CD4-positive, alpha-beta T cell treated with Interleukin-12 subunit alpha and Interleukin-12 subunit beta, for 1 hour (primary cell): ENCODE measurements around the gene ZSCAN32.

Source experiments
- DNase-seq: peaks from one replicate; pipeline ENCODE4 v3.0.0-alpha.2; 2020

ZSCAN32 gene

DNA sequence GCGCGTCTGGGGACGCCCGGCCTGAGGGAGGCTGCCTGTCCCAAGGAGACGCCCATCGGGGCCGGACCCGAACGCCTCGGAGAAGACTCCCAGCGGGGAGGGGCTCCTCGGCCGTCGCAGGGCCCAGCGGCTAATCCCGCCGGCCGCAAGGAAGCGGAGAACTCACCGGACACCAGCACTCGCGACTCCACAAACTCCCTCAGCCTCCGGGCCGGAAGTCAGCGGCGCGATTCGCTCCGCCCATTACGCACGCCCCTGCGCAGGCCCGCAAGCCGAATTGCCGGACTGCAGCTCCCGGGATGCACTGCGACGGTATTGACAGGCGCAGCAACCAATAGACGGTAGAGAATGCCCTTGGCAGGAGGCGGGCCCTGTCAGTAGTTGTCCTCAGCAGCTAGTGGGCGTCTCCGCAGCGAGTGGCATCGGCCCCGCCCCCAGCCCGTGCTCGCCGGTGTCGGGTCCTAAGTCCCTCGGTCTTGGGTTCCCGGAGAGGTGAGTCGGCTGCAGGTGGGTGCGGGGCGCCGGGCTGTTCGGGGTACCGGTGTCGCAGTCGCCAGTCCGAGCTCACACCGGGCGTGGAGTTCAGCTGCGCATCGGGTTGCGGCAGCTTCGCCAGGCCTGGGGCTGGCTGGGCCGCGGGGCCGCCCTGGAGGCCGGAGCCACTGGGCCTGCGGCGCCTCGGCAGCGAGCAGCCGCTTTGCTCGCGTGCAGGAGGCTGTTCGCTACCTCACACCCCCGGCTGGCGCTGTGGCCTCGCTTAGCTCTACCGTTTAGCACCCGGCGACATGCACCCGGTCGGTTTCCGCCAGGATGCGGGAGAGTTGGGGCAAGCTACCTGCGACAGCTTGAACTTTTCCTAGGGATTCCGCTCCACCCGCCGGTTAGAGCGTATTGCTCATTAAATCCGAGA lies at the start of gene ZSCAN32, which contains the start of gene ZNF174:
Gene ZSCAN32 (minus strand): TSS at position 226 of the 910 bp plus-strand sequence. CDS start 3,447 bp downstream, outside the sequence.
Gene ZNF174 (plus strand): TSS at position 437 of the 910 bp plus-strand sequence. CDS start 790 bp downstream, outside the sequence.
- peak; percentile 99 for DNase-seq

DNA sequence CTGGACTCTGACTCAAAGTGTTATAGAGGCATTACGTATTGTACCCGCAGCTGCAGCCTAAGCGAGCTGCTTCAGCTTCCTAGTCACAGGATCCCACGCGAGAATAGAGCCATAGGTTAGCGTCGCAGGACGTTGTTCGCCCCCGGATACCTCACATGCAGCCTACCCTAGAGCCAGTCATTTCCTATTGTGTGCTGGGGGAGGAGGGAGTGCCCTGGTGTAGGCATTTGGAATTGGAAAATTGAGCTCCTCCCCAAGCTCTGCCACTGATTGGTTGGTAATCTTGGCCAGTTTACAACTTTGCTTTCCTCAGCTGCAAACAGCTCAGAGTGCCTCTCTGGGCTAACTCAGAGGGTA lies 43.2 kb upstream of the ZSCAN32 start:
- DNase-seq: peak; percentile 28

GRCh38 chr16:3443108-3444031 lies 42.6 kb upstream of the ZSCAN32 start, which contains the start of the genes NAA60 and ZNF597:
Gene NAA60, plus strand, starts transcription at chr16:3443680. Its CDS starts 32,548 bp downstream, at chr16:3476228.
Gene ZNF597, minus strand, starts transcription at chr16:3443504. Its CDS starts 351 bp downstream, at chr16:3443153.
- DNase-seq: peak; percentile 89

DNA sequence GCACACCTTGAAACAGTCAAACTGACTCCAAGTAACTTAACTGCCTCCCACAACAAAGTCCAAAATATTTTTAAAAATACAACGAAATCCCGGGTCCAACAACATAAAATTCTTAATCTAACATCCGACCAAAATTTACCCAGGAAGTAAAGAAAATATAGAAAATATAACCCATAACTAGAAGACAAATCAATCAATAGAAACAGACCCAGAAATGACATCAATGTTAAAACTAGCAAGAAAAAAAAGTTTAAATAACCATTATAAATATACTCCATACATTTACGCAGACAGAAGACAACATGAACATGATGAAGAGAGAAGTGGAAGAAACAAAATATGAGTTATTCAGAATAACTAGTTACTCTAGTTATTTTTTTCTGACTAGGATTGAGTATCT lies 38.8 kb upstream of the ZSCAN32 start:
- no peak for DNase-seq

GRCh38 chr16:3434373-3434772 lies 33.6 kb upstream of the ZSCAN32 start:
- DNase-seq: no peak

DNA sequence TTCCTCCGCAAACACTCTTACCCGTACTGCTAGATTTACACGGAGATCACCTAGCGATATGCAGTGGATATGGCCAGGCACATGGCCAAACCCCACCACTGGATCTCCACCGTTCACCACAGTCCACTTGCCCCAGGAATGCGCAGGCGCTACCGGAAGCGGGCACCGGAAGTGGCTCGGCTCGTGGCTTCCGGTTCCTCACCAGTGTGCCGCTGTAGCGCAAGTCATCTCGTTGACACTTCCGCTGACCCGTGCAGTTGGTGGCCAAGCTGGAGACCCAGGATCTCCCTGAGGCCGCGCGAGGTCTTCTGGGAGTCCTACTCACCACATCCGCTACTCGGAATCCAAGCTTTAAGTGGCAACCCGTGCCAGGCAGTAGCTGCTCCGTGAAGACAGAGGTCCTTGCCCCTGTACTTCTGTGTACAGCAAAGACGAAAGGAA lies 31.0 kb upstream of the ZSCAN32 start:
- peak; percentile 51 for DNase-seq

- no peak for DNase-seq
Observed at GRCh38 chr16:3413730-3414379, 13.1 kb upstream of the ZSCAN32 start.

GRCh38 chr16:3408561-3409197 lies 7.9 kb upstream of the ZSCAN32 start:
- DNase-seq: no peak

DNA sequence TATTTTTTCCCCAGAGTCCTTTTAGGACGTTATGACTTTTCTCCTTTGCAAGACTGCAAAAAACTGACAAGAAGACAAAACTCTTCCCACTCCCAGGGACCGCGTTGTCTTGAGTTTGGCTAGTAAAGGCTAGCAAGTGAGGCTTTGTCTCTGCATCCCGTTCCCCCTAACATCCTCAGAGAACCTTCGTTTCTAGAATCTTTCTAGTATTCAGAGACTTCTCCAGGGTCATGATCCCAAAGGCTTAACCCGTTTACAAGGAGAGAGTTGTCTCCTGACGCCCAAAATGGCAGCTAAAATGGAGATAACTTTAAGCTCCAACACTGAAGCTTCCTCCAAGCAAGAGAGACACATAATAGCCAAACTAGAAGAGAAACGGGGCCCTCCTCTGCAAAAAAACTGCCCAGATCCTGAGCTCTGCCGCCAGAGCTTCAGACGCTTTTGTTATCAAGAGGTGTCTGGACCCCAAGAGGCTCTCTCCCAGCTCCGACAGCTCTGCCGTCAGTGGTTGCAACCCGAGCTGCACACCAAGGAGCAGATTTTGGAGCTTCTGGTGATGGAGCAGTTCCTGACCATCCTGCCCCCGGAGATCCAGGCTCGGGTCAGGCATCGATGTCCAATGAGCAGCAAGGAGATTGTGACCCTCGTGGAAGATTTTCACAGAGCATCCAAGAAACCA lies 1.1 kb upstream of the ZSCAN32 start:
- no peak for DNase-seq

GRCh38 chr16:3400446-3400778 lies 392 bp downstream of the ZSCAN32 start:
- DNase-seq: no peak

- no peak for DNase-seq
Observed at GRCh38 chr16:3389663-3390338, 11.0 kb downstream of the ZSCAN32 start.

GRCh38 chr16:3388325-3388724 lies 12.5 kb downstream of the ZSCAN32 start:
- no peak for DNase-seq

GRCh38 chr16:3383045-3383448 lies 17.8 kb downstream of the ZSCAN32 start:
- no peak for DNase-seq

- no peak for DNase-seq
Observed at GRCh38 chr16:3377917-3378316, 22.9 kb downstream of the ZSCAN32 start.

DNA sequence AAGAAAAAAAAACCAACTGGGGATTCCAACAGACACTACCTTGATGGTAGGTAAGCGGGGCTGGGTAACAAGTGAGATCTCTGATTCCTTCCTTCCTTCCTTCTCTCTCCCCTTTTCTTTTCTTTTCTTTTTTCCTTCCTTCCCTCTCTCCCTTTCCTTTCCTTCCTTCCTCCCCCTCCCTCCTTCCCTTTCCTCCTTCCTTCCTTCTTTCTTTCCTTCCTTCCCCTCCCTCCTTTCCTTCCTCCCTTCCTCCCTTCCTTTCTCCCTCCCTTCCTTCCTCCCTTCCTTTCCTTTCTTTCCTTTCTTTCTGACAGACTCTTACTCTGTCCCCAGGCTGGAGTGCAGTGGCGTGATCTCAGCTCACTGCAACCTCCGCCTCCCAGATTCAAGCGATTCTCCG lies 25.1 kb downstream of the ZSCAN32 start:
- DNase-seq: no peak

DNA sequence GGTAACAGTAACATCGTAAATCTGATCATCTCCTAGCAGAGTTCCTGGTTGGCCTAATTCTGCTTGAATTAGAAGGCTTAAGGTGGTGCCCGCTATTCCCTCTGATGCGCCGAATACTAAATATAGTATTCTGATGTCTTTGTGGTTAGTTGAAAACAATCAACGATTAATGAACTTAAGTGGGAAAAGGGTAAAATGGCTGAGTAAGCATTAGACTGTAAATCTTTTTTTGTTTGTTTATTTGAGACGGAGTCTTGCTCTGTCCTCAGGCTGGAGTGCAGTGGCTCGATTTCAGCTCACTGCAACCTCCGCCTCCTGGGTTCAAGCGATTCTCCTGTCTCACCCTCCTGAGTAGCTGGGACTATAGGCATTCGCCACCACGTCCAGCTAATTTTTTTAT lies 31.7 kb downstream of the ZSCAN32 start:
- DNase-seq: no peak

GRCh38 chr16:3364774-3365427 lies 35.9 kb downstream of the ZSCAN32 start:
- DNase-seq: peak; percentile 89

- no peak for DNase-seq
Observed at GRCh38 chr16:3363793-3364192, 37.0 kb downstream of the ZSCAN32 start.

GRCh38 chr16:3362931-3363330 lies 37.9 kb downstream of the ZSCAN32 start:
- DNase-seq: no peak

DNA sequence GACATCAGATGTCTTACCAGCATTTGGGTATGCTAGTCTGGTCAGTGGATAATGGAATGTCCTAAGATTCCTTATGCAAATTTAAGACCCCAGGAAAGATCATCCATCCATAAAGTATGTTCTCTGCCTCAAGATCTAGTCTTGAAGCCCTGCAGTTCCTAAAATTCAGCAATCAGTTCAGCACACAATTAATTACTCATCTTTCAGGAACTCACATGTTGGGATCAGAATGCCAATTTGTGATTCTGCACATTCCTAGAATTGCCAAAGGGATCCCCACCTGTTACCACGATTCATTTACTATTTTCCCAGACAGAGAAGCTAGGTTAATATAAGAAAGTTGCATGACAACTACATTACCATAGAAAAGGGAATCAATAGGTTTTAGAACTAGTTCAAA lies 41.9 kb downstream of the ZSCAN32 start:
- no peak for DNase-seq

GRCh38 chr16:3356118-3356517 lies 44.7 kb downstream of the ZSCAN32 start:
- no peak for DNase-seq
